Limb (tissue), 2 donors: ENCODE data around the gene CTDSP1.
A peak's percentile ranks its signal among the peaks of the same experiment; 100 is the strongest.

Source experiments
- DNase-seq, 2 donors: peaks; one replicate each; pipeline ENCODE4 v3.0.0-alpha.2; 2016; ENCODE audit errors: extremely low spot score in 2 of 2

The CTDSP1 gene, protein sequence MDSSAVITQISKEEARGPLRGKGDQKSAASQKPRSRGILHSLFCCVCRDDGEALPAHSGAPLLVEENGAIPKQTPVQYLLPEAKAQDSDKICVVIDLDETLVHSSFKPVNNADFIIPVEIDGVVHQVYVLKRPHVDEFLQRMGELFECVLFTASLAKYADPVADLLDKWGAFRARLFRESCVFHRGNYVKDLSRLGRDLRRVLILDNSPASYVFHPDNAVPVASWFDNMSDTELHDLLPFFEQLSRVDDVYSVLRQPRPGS

DNA sequence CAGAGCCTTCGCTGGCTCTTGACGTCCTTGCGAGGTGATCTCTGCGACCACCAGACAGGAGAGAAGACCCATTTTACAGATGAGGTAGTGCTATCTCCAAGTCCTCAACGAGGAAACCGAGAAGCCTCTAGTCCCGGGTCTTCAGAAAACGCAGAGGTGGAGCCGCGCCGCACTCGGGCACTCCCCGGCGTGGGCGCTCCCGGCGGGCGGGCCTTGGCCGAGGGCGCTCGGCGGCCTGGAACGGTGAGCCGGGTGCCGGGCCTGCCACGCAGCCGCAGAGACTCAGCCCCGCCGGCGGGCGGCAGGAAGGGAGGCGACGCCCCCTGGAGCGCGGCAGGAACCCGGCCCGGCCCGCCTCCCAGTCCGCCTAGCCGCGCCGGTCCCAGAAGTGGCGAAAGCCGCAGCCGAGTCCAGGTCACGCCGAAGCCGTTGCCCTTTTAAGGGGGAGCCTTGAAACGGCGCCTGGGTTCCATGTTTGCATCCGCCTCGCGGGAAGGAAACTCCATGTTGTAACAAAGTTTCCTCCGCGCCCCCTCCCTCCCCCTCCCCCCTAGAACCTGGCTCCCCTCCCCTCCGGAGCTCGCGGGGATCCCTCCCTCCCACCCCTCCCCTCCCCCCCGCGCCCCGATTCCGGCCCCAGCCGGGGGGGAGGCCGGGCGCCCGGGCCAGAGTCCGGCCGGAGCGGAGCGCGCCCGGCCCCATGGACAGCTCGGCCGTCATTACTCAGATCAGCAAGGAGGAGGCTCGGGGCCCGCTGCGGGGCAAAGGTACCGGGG is at the start of gene CTDSP1:
TSS of gene CTDSP1 (plus strand) at position 478 of the 776 bp plus-strand sequence. CDS start at position 701, 223 bp downstream.
- DNase-seq = peak; percentile 96 to 97

DNA sequence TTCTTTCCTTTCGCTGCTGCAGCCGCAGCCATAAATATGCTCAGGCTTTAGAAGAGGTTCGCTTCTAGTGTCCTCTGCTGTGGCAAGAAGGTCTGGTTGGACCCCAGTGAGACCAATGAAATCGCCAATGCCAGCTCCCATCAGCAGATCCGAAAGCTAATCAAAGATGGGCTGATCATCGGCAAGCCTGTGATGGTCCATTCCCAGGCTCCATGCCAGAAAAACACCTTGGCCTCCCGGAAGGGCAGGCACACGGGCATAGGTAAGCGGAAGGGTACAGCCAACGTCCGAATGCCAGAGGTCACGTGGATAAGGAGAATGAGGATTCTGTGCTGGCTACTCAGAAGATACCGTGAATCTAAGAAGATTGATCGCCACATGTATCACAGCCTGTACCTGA is 45.6 kb upstream of the CTDSP1 start:
- no peak for DNase-seq

DNA sequence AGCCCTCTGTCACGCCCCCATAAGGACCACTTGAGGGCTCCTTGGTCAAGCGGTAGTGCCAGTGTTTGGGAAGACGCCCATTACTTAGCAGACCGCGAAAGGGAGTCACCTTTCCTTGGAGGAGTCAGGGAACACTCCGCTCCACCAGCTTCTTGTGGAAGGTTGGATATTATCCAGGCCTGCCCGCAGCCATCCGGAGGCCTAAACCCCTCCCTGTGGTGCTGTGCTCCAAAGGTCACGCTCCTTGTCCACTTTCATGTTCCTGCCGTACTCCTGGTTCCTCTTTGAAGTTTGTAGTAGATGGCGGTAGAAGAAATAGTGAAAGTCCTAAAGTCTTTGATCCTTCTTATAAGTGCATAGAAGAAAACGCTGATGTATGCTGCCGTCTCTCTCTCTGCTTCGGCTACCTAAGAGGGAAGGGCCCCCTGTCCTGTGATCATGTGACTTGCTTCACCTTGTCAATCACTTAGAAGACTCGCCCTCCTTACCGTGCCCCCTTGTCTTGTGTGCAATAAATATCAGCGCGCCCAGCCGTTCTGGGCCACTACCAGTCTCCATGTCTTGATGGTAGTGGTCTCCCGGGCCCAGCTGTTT is 44.7 kb upstream of the CTDSP1 start:
- no peak for DNase-seq

DNA sequence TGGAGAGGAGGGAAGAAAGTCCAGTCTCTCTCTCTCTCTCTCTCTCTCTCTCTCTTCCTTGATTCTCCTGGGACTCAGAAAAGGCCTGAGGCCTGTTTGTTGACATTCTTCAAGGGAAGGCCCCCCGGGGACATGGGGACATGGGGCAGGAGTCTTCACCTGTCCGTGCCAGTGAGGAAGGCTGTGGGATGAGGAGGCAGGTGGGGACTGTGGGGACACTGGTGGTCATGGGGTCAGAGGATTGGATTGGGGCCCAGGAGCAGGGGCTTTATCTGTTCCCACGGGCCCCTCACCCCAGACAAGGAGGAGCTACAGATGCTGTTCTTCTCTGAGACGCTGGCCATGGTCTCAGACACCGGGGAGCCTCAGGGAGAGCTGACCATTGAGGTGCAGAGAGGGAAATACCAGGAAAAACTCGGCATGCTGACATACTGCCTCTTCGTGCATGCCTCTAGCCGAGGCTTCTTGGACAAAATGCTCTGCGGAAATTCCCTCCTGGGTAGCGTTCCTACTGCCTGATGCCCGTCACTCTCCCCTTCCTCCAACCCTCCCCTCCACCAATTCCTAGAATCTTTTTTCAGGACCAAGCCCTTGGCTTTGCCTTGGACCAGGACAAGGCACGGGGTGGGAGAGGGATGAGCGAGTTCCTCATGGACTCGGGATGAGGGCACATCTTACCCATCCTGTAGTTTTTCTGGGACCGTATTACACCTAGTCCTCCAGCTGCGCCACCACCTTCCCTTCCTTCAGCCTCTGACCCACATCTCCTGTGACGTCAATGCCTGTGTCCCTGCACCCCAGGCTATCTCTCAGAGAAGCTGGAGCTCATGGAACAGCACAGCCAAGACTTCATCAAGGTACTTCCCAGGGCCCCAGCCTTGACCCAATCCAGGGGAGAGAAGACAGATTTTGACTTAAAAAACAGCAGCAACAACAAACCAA is 42.2 kb upstream of the CTDSP1 start:
- DNase-seq = no peak

DNA sequence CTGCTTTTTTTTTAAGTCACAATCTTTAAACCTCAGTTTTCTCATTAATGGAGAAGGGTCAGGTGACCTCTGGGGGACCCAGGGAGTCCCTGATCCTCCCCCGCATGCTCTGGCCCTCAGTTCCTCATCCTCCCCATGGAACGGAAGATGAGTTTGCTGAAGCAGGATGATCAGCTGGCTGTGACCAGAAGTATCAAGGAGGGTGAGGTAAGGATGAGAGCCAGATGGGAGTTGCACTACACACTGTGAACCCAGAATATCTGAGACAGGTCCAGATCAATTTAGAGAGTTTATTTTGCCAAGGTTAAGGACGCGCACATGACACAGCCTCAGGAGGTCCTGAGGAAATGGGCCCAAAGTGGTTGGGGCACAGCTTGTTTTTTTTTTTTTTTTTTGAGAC is 39.2 kb upstream of the CTDSP1 start:
- no peak for DNase-seq

DNA sequence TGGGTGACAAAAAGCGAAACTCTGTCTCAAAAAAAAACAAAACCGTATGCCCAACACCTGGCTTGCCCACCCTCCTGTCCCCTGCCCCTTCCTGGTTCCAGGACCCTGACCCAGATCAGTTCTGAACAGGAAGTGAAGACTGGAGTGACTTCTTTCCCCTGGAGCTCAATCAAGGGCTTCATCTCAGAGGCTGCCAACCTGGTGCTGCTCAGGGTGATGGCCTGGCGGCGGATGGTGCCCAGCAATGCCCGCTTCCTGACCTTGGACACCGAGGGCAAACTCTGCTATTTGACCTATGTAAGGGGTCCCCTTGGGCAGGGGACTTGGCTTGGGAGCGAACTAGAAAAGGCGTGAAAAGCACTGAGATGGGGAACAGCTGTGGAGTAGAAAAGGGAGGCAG is 37.1 kb upstream of the CTDSP1 start:
- no peak for DNase-seq

DNA sequence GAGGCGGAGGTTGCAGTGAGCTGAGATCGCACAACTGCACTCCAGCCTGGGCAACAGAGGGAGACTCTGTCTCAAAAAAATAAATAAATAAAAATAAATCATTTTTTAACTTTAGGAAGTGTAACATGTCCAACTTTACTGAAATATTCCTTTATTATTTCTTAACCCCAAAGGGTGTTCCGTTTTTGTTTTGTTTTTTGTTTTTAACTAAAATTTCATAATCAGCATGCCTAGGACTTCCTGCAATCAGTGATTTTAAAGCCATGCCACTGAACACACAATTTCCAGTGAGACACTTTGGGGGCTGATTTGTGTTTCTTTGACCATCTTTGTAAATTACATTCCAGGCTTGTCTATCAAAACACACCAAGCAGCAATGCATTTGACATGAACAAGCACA is 35.9 kb upstream of the CTDSP1 start:
- DNase-seq = no peak

DNA sequence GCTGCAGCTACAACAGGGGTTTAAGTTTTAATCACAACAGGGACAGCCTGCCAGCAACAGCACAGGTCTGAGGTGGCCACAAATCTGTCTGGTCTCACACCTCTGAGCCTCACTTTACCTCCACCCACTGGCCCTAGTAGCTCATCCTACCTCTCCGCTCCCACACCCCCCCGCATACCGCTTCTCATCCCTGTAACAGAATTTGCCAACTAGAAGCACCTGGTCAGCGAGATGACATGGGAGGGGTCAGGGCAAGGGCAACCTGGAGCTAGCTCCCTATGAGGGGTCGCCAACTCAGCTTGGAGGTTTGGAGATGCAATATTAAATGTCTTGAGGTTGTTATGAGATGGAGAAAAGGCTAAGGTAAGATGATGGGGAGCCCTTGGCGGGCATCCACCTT is 35.5 kb upstream of the CTDSP1 start:
- no peak for DNase-seq

DNA sequence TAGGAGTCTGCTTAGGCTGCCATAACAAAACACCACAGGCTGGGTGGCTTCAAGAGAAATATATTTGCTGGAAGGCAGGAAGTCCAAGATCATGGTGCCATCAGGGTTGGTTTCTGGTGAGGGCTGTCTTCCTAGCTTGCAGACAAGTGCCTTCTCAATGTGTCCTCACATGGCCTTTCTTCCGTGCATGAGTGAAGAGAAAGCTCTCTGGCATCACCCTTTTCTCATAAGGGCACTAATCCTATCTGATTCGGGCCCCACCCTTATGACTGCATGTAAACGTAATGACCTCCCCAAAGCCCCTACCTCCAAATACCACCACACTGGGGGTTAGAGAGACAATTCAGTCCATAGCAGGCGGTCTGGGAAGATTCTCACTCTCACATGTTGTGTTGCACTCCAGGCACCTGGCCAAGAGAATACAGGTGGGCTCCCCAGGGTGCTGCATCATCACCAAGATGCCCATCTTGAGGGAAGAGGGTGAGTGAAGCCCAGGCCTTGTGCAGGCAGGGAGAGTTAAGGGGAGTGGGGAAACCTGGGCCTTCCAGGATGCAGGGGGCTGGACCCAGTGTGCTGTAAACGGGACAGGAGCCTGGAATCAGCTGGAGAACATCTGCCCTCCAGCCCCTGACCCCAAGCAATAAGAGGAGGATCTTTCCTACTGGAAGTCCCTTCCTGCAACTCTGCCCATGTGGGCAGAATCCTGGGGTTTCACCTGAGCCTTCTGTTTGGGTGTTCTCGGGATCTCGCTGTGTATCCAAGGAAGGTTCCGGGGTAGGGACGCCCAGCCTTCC is 32.9 kb upstream of the CTDSP1 start:
- DNase-seq = no peak

DNA sequence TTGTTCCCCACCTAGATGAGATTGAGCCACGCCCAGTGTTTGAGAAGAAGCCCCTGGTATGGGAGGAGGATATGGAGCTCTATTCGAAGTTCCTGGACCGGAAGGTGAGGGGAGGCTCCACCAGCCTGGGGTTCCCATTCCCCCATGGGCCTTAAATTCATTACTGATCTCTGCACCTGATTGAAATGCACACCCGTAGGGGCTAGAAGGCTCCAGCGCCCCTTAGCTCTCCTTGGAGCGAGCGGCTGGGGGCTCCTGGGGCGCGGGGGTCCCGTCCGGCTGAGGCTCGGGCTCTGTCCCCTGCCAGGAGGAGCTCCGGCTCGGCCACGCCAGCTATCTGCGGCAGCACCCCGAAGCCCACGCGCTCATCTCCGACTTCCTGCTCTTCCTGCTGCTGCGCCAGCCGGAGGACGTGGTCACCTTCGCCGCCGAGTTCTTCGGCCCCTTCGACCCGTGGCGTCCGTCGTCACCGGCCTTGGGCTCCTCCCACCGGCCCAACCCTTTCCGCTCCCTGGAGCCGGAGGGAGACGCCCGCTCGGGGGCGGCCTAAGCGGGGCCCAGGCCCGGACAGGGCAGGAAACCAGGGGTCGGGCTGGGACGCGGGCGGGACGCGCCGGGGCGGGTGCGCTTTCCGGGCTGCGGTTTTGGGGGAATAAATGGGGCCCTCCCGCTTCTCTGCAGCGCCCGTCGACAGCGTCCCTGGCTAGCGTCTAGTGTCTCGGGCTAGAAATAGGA is 32.1 kb upstream of the CTDSP1 start:
- peak; percentile 52 to 84 for DNase-seq

DNA sequence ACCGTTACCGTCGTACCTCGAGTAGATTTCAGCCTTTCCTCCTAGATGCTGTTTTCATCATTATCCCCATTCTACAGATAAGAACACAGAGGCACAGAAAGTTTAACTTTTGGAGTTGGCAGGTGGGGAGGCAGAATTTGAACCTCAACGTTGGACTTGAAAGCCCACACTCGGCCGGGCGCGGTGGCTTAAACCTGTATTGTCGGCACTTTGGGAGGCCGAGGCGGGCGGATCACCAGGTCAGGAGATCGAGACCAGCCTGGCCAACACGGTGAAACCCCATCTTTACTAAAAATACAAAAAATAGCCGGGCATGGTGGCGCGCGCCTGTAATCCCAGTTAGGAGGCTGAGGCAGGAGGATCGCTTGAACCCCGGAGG is 31.5 kb upstream of the CTDSP1 start:
- no peak for DNase-seq

DNA sequence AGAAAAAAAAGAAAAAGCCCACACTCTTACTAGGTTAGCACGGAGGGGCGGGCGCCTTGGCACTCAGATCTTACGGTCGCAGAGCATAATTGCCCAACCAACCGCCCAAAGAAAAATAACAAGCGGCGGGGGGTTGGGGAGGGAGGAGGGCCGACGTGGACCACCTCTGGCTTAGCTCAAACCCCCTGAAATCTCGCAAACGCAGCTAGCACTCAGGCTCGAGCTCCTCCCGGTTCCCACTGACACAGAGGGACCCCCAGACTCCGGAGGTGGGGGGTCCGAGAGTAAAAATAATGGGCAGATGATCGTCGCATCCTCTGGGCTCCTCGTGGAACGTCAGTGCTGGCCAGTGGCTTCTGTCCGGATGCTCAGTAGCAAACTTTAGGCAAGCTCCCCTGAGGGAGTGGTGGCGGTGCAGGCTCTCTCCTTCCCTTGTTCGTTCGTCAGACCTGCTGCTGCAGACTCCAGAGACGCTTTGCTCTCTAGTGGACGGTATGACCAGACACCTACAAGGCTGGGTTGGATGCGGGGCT is 31.0 kb upstream of the CTDSP1 start:
- DNase-seq = no peak

DNA sequence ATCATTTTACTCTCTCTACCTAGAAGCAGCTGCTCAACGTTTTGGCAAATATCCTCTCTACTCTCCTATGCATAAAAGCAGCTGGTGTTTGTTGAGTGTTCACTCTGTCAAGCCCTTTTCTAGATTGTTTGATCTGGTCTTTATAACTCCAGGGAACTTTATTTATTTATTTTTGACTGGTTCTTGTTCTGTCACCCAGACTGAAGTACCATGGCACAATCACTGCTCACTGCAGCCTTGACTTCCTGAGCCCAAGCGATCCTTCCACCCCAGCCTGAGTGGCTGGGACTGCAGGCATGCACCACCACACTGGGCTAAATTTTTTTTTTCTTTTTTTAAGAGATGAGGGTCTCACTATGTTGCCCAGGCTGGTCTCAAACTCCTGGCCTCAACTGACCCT is 30.3 kb upstream of the CTDSP1 start:
- DNase-seq = no peak

DNA sequence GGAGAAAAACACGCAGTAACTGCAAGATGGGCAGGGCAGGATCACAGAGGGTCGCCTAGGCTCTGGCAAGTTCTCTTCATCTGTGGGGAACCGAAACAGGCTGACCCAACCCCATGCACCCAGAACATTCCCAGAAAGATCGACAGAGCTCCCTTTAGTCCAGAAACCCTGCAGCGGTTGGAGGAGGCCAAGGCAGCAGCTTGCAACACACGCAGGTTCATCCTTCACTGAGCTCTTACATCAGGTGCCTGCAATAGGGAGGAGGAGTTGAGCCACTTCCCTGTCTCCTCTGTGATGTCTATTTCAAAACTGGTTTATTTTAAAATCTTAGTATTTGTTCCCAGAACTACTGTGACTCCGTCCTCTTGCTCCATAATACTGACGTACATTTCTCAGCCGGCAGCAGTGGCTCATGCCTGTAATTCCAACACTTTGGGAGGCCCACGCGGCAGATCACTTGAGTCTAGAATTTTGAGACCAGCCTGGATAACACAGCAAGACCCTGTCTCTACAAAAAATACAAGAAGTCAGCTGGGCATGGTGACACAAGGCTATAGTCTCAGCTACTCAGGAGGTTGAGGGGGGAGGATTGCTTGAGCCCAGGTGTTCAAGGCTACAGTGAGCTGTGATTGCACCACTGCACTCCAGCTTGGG is 29.1 kb upstream of the CTDSP1 start:
- DNase-seq = no peak

DNA sequence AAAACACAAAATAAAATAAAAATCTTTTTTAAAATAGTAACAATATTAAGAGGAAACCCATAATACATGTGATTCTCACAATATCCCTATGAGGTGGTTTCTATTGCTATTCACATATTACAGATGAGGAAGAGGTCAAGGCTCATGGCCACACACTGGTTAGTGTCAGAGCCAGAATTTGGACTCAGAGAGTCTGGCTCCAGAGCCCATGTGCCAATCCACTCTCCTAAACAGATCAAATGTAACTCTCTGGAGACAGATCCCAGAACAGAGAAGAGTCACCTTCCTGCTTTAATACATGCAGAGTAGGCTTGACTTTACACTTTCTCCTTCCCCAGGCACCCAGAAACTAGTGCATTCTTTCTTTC is 27.7 kb upstream of the CTDSP1 start:
- DNase-seq = no peak

DNA sequence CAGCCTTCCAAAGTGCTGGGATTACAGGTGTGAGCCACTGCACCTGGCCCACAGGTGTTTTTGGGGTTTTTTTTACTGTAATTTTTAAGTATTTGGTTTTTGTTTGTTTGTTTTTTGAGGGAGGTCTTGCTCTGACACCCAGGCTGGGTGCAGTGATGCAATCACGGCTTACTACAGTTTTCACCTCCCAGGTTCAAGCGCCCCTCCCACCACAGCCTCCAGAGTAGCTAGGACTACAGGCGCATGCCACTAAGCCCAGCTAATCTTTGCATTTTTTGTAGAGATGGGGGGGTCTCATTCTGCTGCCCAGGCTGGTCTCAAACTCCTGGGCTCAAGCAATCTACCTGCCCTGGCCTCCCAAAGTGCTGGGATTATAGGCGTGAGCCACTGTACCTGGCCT is 24.9 kb upstream of the CTDSP1 start:
- DNase-seq = no peak

DNA sequence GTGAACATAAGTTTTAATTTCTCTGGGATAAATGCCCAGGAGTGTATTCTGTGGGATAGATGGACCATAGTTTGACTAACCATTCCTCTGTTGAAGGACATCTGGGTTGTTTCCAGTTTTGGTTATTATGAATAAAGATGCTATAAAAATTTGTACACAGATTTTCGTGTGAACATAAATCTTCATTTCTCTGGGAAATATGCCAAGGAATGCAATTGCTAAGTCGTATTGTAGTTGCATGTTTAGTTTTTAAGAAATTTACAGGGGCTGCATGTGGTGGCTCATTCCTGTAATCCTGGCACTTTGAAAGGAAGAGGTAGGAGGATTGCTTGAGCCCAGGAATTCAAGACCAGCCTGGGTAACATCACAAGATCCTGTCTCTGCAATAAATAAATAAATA is 24.5 kb upstream of the CTDSP1 start:
- no peak for DNase-seq

DNA sequence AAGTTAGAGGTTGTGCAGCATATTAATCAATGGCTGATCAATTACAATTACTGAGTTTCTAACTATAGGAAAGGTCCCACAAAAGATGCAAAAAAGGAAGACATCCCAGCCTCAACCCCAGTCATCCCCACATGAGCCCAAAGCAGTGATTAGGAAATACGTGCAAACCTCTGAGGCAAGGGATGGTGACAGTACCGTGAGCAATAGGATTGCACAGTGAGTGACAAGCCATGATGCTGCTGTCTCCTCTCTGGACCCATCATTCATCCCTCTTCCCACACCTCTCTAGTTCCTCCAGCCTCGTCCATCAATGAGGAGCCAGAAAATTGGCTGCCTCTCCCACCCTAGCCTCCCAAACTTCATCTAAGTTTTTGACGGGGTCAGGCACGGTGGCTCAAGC is 21.6 kb upstream of the CTDSP1 start:
- no peak for DNase-seq

DNA sequence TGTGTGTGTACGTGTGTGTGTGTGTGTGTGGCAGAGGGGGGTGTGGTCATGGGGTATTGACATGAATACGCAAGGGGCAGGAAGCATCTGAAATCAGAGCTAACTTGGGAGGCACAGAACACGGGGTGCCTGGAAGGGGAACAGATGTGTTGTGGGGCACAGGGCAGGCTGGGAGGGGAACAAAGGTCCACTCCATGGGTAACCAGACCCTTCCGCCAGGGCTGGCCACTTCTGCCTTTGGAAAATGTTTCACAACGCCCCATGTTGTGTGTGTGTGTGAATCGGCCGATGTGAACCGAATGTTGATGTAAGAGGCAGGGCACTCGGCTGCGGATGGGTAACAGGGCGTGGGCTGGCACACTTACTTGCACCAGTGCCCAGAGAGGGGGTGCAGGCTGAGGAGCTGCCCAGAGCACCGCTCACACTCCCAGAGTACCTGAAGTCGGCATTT is 17.7 kb upstream of the CTDSP1 start, which contains the start of gene SLC11A1:
TSS of gene SLC11A1 (plus strand) at position 358 of the 451 bp plus-strand sequence. CDS start 96 bp downstream, outside the sequence.
- DNase-seq = no peak
